Activated CD8-positive, alpha-beta T cell treated with anti-CD3 and anti-CD28 coated beads, Interleukin-2, amount 10 ng/mL, durations not matched to agents 7 days and 5 days (primary cell): ENCODE data around the gene DNAI2. TPM values are rescaled to one million over a fixed set of nuclear protein-coding genes. Genes with fewer than 3 reads are reported as not detected.

Experiments used
- ATAC-seq: fragments of 150-1000 bp; cut with Tn5 transposase; one replicate; pipeline ENCODE4 v1.10.0; 2021; ENCODE audit warnings: moderate library complexity
- CTCF ChIA-PET: fragments of 350-600 bp; sonication (Branson Sonifier 250); formaldehyde crosslinking; loops from one replicate; lab custom pipeline; 2021; ENCODE audit warnings: antibody characterized with exemption; lab: Charles Lee
- POLR2A ChIA-PET: fragments of 350-600 bp; sonication (Branson Sonifier 250); formaldehyde crosslinking; loops from one replicate; lab custom pipeline; 2021; ENCODE audit warnings: antibody characterized with exemption; lab: Charles Lee
- DNase-seq: peaks from one replicate; pipeline ENCODE4 v3.0.0-alpha.2; 2020
- H3K27ac Mint-ChIP-seq: one replicate; pipeline ENCODE4 v1.8.0; 2021; ENCODE audit warnings: mild to moderate bottlenecking, mixed read lengths
- H3K27me3 Mint-ChIP-seq: one replicate; pipeline ENCODE4 v1.8.0; 2021; ENCODE audit warnings: low read depth, mixed read lengths
- H3K36me3 Mint-ChIP-seq: one replicate; pipeline ENCODE4 v1.8.0; 2021; ENCODE audit warnings: low read depth, mixed read lengths
- H3K4me1 Mint-ChIP-seq: one replicate; pipeline ENCODE4 v1.8.0; 2021; ENCODE audit warnings: low read depth, mixed read lengths
- H3K4me3 Mint-ChIP-seq: one replicate; pipeline ENCODE4 v1.8.0; 2021; ENCODE audit warnings: mild to moderate bottlenecking, mixed read lengths
- H3K9me3 Mint-ChIP-seq: one replicate; pipeline ENCODE4 v1.8.0; 2022; ENCODE audit warnings: mixed read lengths; ENCODE audit not compliant: insufficient read depth
- total RNA-seq, 2 experiments: library from RNA; stranded (reverse); gene quantifications; one replicate each; pipeline ENCODE4 v1.2.3, GENCODE V29; 2021

Gene DNAI2
- total RNA-seq, 2 experiments from 2014 or later: 0.52 to 0.84 TPM

DNA sequence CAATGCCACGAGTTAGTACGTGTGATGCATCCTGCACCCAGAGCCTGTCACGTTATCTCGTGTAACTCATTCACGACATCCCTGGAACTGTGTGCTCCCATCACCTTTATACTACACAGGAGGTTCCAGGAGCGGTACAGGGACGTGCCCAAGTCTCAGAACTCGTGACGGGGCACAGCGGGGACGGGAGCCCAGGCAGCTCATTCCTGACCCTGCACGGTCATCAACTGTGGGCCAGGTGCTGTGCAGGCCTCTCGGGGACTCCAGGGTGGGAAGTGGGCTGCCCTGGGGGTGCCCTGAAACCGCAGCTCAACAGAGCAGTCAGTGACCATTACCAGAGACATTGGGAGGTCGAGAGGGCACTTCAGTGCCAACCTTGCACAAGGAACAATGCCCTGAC lies 40.8 kb downstream of the DNAI2 start:
- ATAC-seq (no peak), DNase-seq (no peak)
- no peaks in the 10 kb centered on the region for H3K27me3 Mint-ChIP-seq
- no peak overlapping the region for H3K27ac Mint-ChIP-seq
- no peaks in the 10 kb centered on the region for H3K36me3 Mint-ChIP-seq
- no peak overlapping the region for H3K4me3 Mint-ChIP-seq
- CTCF ChIA-PET: no interaction called here
- no peaks in the 10 kb centered on the region for H3K4me1 Mint-ChIP-seq
- POLR2A ChIA-PET: no interaction called here
- no peaks in the 10 kb centered on the region for H3K9me3 Mint-ChIP-seq

DNA sequence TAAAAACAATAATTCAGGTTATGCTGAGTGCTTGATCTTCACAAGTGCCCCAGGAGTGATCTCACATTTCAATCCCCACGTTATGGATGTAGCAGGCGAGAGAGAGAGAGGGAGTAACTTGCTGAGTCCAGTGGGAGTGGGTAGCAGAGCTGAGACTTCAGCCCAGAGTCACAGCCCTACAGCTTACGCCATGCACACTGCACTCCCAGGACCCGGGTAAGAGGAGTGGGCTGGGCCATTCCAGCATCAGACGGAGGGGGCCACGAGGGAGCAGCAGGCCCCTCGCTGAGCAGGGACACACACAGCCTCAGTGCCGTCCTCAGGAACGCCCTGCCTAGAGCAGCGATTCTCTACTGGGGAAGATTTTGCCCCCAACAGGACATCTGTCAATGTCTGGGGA lies 42.2 kb downstream of the DNAI2 start:
- H3K4me3 Mint-ChIP-seq: no peak overlapping the region
- DNase-seq (no peak), ATAC-seq (no peak)
- no peaks in the 10 kb centered on the region for H3K27me3 Mint-ChIP-seq
- ChIA-PET CTCF (interaction anchor here (1.9 kb wide), 1 partner anchor 15 kb away, joined by 4 read pairs; no protein-coding TSS in a partner anchor), POLR2A (no interaction called here)
- no peaks in the 10 kb centered on the region for H3K36me3 Mint-ChIP-seq
- no peaks in the 10 kb centered on the region for H3K4me1 Mint-ChIP-seq
- H3K9me3 Mint-ChIP-seq: no peaks in the 10 kb centered on the region
- H3K27ac Mint-ChIP-seq: no peak overlapping the region

DNA sequence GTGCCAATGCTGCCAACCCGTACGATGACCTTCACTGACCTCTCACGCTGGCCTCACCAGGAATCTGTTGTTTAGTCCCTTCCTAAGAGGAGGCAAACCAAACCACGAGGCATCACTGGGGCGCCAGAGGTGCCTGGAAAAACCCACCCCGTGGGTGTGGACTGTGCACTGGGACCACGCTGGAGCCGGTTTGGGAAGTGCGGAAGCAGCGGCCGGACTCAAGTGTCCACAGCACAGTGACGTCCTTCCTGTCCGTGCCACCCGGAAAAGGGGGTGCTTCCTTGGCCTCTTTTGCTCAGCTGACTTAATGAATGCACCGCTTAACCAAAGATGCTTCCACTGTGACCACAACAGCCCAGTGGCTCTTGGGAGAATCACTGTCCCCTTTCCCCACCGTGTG lies 43.0 kb downstream of the DNAI2 start:
- CTCF ChIA-PET: interaction anchor here (1.9 kb wide), 1 partner anchor 16 kb away, joined by 4 read pairs; no protein-coding TSS in a partner anchor
- no peaks in the 10 kb centered on the region for H3K36me3 Mint-ChIP-seq
- no peak for ATAC-seq

DNA sequence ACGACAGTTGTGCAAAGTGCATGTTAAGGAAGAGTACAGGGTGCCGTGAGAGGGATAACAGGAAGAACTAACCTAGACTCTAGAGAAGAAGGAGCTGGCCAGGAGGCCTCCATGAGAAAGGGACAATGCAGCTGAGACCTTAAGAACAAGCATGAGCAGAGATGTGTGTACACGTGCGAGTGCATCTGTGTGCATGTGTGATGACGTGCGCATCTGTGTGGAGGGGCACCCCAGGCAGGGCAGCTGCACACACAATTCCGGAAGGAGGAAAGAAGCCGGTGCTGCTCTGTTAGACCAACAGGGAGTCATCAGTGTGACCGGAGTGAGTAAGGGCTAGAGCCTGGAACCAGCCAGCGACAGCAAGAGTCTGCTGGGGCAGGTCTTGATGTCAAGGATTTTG lies 44.4 kb downstream of the DNAI2 start:
- Mint-ChIP-seq H3K9me3 (no peaks in the 10 kb centered on the region), H3K36me3 (no peaks in the 10 kb centered on the region), H3K27ac (no peak overlapping the region), H3K27me3 (peaks cover 11% of the 10 kb centered on the region), H3K4me1 (no peaks in the 10 kb centered on the region), H3K4me3 (no peak overlapping the region)
- ATAC-seq (no peak), DNase-seq (no peak)
- POLR2A ChIA-PET: no interaction called here
- CTCF ChIA-PET: no interaction called here

More for the DNA sequence above, 43.0 kb downstream of the DNAI2 start:
- H3K9me3 Mint-ChIP-seq: no peaks in the 10 kb centered on the region
- DNase-seq: no peak
- no peaks in the 10 kb centered on the region for H3K4me1 Mint-ChIP-seq
- no peak overlapping the region for H3K4me3 Mint-ChIP-seq
- H3K27ac Mint-ChIP-seq: no peak overlapping the region
- H3K27me3 Mint-ChIP-seq: peaks cover 5% of the 10 kb centered on the region
- POLR2A ChIA-PET: no interaction called here

DNA sequence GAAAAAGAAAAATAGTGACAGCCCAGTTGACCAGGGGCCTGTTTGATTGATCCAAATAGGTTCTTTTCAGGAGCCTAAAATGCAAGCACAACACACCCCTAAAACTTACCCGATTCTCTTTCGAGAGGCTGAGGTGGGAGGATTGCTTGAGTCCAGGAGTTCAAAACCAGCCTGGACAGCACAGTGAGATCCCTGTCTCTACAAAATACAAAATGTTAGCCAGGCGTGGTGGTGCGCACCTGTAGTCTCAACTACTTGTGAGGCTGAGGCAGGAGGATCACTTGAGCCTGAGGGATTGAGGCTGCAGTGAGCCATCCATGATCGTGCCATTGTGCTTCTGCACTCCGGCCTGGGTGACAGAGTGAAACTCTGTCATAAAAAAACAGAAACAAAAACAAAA lies 50.5 kb downstream of the DNAI2 start:
- ATAC-seq: no peak
- no peak for DNase-seq
- Mint-ChIP-seq H3K27ac (no peak overlapping the region), H3K4me1 (peaks cover 33% of the 10 kb centered on the region), H3K36me3 (no peaks in the 10 kb centered on the region), H3K4me3 (no peak overlapping the region), H3K27me3 (peaks cover 27% of the 10 kb centered on the region), H3K9me3 (no peaks in the 10 kb centered on the region)
- ChIA-PET CTCF (no interaction called here), POLR2A (no interaction called here)

DNA sequence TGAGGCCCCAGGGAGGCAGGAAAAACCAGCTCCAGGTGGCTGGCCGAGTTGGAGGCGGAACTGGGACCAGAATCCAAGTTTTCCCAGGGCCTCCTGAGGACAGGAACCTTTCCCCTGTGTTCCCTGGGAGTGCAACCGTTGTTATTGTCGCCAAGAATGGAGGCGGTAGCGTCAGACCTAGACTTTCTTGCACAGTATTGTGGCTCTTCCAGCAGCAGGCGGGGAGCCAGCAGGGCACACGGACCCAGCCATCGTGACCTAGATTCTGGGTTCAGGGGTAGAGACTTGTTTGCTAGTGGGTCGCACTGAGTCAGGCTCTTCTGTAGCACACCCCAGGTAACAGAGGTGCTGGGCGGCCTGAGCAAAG lies 51.3 kb downstream of the DNAI2 start:
- no peak for ATAC-seq
- POLR2A ChIA-PET: no interaction called here
- H3K4me1 Mint-ChIP-seq: peaks cover 36% of the 10 kb centered on the region
- CTCF ChIA-PET: no interaction called here
- H3K36me3 Mint-ChIP-seq: no peaks in the 10 kb centered on the region
- no peak for DNase-seq
- no peaks in the 10 kb centered on the region for H3K9me3 Mint-ChIP-seq
- no peak overlapping the region for H3K4me3 Mint-ChIP-seq
- no peak overlapping the region for H3K27ac Mint-ChIP-seq
- peaks cover 27% of the 10 kb centered on the region for H3K27me3 Mint-ChIP-seq

DNA sequence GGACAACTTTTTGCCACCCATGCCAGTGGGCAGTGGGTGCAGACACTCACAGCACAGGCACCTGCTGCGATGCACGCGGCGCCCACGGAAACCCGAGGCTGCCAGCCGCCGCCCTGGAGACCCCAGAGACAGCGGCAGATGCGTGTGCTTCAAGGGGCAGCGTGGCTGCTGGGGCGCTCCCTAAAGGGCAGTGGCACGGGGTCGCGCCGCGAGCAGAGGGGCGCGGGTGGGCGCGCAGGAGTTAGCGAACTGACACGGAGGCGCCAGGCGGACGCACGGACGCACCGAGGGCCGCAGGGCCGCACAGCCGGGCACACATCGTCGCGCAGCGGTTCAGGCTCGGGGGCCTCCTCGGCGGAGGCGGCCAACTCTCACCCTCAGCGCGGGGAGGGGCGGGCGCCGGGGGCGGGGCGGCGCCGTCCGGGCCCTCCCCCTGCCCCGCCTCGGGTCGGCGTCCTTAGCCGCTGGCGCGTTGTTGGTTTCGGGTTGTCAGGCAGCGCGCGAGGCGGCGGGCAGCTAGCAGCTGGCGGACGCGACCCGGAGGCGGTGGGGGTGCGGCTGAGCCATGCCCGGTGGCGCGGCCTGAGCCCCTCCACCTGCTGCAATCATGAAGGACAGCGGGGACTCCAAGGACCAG lies 51.8 kb downstream of the DNAI2 start, which contains the start of gene KIF19:
TSS of gene KIF19 (plus strand) at position 484 of the 637 bp plus-strand sequence. CDS start at position 608, 124 bp downstream.
- peaks cover 27% of the 10 kb centered on the region for H3K27me3 Mint-ChIP-seq
- no peak within 1 kb of the TSS for H3K27ac Mint-ChIP-seq
- ChIA-PET CTCF (no interaction called here), POLR2A (no interaction called here)
- no peaks in the 10 kb centered on the region for H3K9me3 Mint-ChIP-seq
- peaks cover 36% of the 10 kb centered on the region for H3K4me1 Mint-ChIP-seq
- DNase-seq: peak; percentile 69
- peak; percentile 92 for ATAC-seq
- H3K36me3 Mint-ChIP-seq: no peaks in the 10 kb centered on the region
- H3K4me3 Mint-ChIP-seq: peak within 1 kb of the TSS; percentile 28

DNA sequence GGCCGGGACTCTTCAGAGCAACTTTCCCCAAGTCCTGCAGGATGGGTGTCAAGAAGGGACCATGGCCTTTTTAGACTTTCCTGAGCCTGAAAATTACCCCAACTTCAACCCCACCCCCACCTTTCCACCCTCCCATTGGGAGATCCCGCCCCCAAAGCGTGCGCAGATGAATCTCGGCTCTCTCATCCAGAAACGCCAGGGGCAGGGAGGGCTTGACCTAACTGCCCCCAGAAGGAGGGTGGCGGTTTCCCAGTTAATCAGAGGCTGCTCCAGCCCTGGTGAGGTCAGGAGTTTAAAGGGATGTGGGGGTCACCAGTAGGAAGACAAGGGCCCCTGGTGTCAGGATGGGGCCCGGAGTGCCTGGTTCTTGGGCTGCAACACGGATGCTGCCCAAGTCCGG lies 52.5 kb downstream of the DNAI2 start:
- H3K27ac Mint-ChIP-seq: no peak overlapping the region
- peaks cover 27% of the 10 kb centered on the region for H3K27me3 Mint-ChIP-seq
- H3K9me3 Mint-ChIP-seq: no peaks in the 10 kb centered on the region
- H3K36me3 Mint-ChIP-seq: no peaks in the 10 kb centered on the region
- ATAC-seq (no peak), DNase-seq (no peak)
- H3K4me1 Mint-ChIP-seq: peaks cover 36% of the 10 kb centered on the region
- CTCF ChIA-PET: no interaction called here
- H3K4me3 Mint-ChIP-seq: peak overlapping the region; percentile 28
- POLR2A ChIA-PET: no interaction called here

DNA sequence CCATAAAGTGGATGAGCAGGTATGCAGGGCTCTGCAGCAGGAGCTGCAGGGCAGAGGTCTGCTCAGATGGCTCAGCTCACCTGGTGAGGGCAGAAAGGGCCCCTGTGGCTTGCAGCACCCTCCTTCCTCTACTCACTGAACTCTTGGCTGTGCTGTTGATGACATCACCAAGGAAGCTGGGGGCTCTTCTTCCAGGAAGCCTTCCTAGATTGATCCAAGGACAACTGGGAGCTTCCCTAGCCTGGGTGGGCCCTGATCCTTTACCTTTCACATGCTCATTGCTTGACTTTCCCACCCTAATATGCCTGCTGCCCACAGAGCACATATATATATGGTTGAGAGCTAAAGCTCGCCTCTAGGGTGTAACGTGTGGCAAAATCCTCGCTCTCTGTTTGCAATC lies 54.5 kb downstream of the DNAI2 start:
- ATAC-seq: no peak
- Mint-ChIP-seq H3K27ac (no peak overlapping the region), H3K9me3 (no peaks in the 10 kb centered on the region), H3K27me3 (peaks cover 16% of the 10 kb centered on the region), H3K4me1 (peaks cover 36% of the 10 kb centered on the region), H3K4me3 (no peak overlapping the region), H3K36me3 (no peaks in the 10 kb centered on the region)
- POLR2A ChIA-PET: no interaction called here
- CTCF ChIA-PET: interaction anchor here (0.7 to 1.6 kb wide), 2 partner anchors 17 to 125 kb away, joined by 3 read pairs; partner anchors contain the start of gene RPL38
- DNase-seq: no peak

DNA sequence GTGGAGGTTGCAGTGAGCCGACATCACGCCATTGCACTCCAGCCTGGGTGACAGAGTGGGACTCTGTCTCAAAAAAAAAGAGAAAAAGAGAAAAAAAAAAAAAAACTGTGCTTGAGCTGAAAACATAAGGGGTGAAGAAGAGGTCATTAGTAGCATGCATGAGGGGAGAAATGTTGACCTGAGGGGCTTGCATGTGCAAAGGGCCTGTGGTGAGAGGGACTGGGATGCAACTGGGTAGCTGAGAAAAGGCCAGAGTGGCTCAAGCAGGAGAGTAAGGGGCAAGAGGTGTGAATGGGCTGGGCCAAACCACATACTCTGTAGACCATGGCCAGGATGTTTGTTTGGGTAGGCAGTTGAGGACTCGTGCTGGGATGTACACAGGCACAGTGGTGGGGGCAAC lies 55.3 kb downstream of the DNAI2 start:
- Mint-ChIP-seq H3K4me3 (no peak overlapping the region), H3K36me3 (no peaks in the 10 kb centered on the region), H3K27me3 (peaks cover 13% of the 10 kb centered on the region), H3K9me3 (no peaks in the 10 kb centered on the region), H3K4me1 (peaks cover 35% of the 10 kb centered on the region), H3K27ac (peak overlapping the region; percentile 67)
- CTCF ChIA-PET: interaction anchor here (1.6 kb wide), 1 partner anchor 125 kb away, joined by 3 read pairs; the partner anchor contains the start of gene RPL38
- DNase-seq: no peak
- POLR2A ChIA-PET: no interaction called here
- ATAC-seq: no peak

DNA sequence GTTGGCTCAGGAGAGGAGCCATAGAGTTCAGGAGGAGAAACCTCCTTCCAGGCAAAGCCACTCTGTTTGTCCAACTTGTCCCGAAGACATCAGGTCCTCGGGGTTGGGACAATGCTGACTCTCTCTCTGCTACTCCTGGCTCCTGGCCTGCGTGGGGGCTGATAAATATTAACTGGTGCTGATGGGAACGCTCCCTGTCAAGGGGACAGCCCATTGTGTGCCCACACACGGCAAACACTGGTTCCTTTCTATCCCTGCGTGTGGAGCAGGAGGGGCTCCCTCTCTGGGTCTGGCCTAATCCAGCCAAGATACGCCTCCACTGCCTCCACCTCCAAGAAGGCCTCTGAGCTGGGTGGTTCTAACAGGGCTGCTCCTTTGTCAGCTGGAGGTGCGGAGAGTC lies 56.4 kb downstream of the DNAI2 start:
- CTCF ChIA-PET: no interaction called here
- Mint-ChIP-seq H3K4me3 (no peak overlapping the region), H3K27ac (no peak overlapping the region), H3K4me1 (peaks cover 29% of the 10 kb centered on the region), H3K9me3 (no peaks in the 10 kb centered on the region), H3K36me3 (no peaks in the 10 kb centered on the region), H3K27me3 (peaks cover 5% of the 10 kb centered on the region)
- POLR2A ChIA-PET: no interaction called here
- ATAC-seq: no peak
- DNase-seq: no peak

DNA sequence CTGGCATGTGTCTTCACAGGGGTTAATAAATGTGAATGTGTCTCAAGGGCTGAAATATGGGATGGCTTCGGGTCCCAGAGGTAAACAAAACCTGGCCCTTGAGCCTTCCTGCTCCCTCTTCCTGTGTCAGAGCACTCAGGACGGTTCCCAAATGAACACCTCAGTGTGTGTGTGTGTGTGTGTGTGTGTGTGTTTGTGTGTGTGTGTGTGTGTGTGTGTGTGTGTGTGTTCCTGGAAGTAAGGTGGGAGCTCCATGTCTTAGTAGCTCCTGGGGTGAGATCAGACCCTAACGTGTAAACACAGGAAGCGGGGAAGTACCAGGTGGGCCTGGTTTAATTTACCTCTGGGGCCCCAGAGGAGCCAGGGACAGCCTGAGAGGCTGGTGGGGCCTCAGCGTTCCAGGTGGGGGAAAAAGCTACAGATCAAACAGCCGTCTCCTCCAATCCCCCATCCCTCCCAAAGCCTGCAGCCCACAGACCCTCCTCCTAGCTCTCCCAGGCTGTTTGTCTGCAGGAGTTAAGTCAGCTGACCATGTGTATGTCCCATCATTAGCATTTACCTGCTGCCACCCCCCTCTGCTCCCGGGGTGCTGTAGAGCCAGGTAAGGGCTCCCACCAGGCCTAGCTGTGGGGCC lies 58.1 kb downstream of the DNAI2 start:
- Mint-ChIP-seq H3K9me3 (no peaks in the 10 kb centered on the region), H3K4me1 (peaks cover 18% of the 10 kb centered on the region), H3K36me3 (no peaks in the 10 kb centered on the region), H3K27me3 (peaks cover 1% of the 10 kb centered on the region), H3K4me3 (no peak overlapping the region), H3K27ac (no peak overlapping the region)
- ChIA-PET POLR2A (no interaction called here), CTCF (interaction anchor here (0.9 kb wide), 1 partner anchor 31 kb away, joined by 3 read pairs; no protein-coding TSS in a partner anchor)
- ATAC-seq (no peak), DNase-seq (no peak)
